8988T (cell line): ENCODE results near the gene CENPF.
"Not testable (repeated sequence)": the region's sequence is repeated elsewhere in the genome, so short reads cannot be mapped to it uniquely, and the experiment has no call there.

ENCODE experiments used
- DNase-seq: peaks from one replicate; pipeline ENCODE4 v3.0.0; 2011

The CENPF gene

GRCh38 chr1:214664651-214665433 lies 61.8 kb downstream of the CENPF start:
- DNase-seq = no peak

- no peak for DNase-seq
Observed at GRCh38 chr1:214665606-214666110, 62.7 kb downstream of the CENPF start.

GRCh38 chr1:214666674-214667073 lies 63.7 kb downstream of the CENPF start:
- DNase-seq = no peak

- DNase-seq = no peak
Observed at GRCh38 chr1:214670098-214670497, 67.1 kb downstream of the CENPF start.

- not testable (repeated sequence) for DNase-seq
Observed at GRCh38 chr1:214673029-214673428, 70.0 kb downstream of the CENPF start.

GRCh38 chr1:214673576-214673975 lies 70.6 kb downstream of the CENPF start:
- DNase-seq = no peak

GRCh38 chr1:214675524-214675923 lies 72.5 kb downstream of the CENPF start:
- not testable (repeated sequence) for DNase-seq

GRCh38 chr1:214676747-214677146 lies 73.8 kb downstream of the CENPF start:
- no peak for DNase-seq

GRCh38 chr1:214677945-214678344 lies 75.0 kb downstream of the CENPF start:
- DNase-seq = no peak

- DNase-seq = no peak
Observed at GRCh38 chr1:214678386-214678785, 75.4 kb downstream of the CENPF start.

GRCh38 chr1:214683621-214684020 lies 80.6 kb downstream of the CENPF start:
- DNase-seq = no peak

- DNase-seq = no peak
Observed at GRCh38 chr1:214685906-214686305, 82.9 kb downstream of the CENPF start.

GRCh38 chr1:214686497-214686896 lies 83.5 kb downstream of the CENPF start:
- DNase-seq = no peak

GRCh38 chr1:214688891-214689290 lies 85.9 kb downstream of the CENPF start:
- no peak for DNase-seq

- DNase-seq = no peak
Observed at GRCh38 chr1:214694769-214695168, 91.8 kb downstream of the CENPF start.

- DNase-seq = no peak
Observed at GRCh38 chr1:214698559-214698958, 95.6 kb downstream of the CENPF start.

- no peak for DNase-seq
Observed at GRCh38 chr1:214700437-214700836, 97.4 kb downstream of the CENPF start.

- DNase-seq = no peak
Observed at GRCh38 chr1:214702556-214702955, 99.6 kb downstream of the CENPF start.

- DNase-seq = no peak
Observed at GRCh38 chr1:214707306-214708087, 104.5 kb downstream of the CENPF start.

- DNase-seq = no peak
Observed at GRCh38 chr1:214708321-214708955, 105.4 kb downstream of the CENPF start.

GRCh38 chr1:214709241-214709640 lies 106.2 kb downstream of the CENPF start:
- DNase-seq = no peak

GRCh38 chr1:214712737-214713136 lies 109.7 kb downstream of the CENPF start:
- no peak for DNase-seq
